ENCODE measurements around the gene DNMT3A.
A peak's percentile ranks its signal among the peaks of the same experiment; 100 is the strongest.
"Not testable (repeated sequence)": the region's sequence is repeated elsewhere in the genome, so short reads cannot be mapped to it uniquely, and the experiment has no call there.

DNMT3A gene

DNA sequence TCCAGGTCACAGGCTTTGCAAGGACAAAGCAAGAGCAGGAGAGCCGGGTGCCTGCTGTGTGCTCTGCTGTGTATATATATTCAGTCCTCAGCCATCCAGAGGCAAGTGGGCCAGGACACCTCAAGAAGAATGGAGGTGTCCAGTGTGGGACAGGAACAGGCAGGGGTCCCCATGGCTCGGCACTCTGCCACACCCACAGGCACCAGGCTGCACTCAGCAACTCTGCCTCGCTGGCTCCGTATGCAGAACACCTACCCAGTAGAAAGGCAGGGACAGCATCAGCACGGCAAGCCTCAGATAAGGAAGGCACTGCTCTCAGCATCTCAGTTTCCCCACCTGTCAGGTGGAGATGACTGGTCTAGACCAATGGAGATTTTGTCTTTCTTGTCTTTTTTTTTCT lies 57.8 kb downstream of the DNMT3A start:
- ATAC-seq (no peak), DNase-seq (no peak)

GRCh38 chr2:25281941-25282340 lies 59.8 kb downstream of the DNMT3A start:
- ATAC-seq, result no peak

DNA sequence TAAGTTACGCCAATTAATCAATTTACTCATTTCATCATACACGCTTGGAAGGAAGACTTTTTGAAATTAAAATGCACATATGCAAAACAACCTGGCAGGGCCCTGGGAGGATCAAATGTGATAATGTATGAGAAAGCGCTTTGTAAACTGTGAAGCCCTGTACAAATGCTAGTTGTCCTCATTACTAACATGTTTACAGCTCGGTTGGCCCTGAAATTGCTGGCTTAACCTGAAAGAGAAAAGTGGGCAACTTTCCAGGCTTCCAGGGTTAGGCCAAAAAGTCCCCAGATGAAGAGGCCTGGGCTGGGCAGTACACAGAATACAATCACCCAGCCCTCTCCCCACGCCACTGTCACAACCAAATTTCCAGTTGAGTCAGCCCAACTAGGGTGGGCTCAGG lies 60.2 kb downstream of the DNMT3A start:
- ATAC-seq (no peak), DNase-seq (no peak)

More at GRCh38 chr2:25281941-25282340, 59.8 kb downstream of the DNMT3A start:
- DNase-seq, result no peak

- no peak for ATAC-seq
- no peak for DNase-seq
Observed at GRCh38 chr2:25280051-25280687, 61.6 kb downstream of the DNMT3A start.

DNA sequence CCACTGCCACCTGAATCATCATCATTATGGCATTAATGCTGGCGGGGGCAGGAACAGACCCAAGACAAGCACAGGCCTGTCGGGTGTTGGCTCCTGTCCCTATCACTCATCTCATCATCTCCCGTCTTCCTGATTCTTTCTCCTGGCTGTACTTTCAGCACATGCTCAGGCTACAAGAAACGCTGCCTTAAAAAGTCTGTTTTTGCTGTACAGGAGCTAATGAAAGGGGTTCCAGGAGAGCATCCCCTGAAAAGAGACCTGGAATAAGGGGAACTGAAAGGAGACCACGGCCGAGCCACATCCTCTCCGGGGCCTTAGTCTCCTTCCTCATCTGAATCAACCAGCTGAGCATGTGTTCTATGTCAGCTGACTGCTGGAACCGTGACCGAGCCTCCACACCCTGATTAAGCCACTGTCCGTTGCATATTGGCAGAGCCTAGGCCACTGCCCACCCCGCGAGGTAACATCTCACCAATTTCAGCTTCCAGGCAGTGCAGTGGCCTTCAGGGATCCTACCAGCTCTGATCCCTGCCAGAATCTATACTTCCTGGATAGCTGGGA lies 62.6 kb downstream of the DNMT3A start:
- ATAC-seq (no peak), DNase-seq (no peak)

DNA sequence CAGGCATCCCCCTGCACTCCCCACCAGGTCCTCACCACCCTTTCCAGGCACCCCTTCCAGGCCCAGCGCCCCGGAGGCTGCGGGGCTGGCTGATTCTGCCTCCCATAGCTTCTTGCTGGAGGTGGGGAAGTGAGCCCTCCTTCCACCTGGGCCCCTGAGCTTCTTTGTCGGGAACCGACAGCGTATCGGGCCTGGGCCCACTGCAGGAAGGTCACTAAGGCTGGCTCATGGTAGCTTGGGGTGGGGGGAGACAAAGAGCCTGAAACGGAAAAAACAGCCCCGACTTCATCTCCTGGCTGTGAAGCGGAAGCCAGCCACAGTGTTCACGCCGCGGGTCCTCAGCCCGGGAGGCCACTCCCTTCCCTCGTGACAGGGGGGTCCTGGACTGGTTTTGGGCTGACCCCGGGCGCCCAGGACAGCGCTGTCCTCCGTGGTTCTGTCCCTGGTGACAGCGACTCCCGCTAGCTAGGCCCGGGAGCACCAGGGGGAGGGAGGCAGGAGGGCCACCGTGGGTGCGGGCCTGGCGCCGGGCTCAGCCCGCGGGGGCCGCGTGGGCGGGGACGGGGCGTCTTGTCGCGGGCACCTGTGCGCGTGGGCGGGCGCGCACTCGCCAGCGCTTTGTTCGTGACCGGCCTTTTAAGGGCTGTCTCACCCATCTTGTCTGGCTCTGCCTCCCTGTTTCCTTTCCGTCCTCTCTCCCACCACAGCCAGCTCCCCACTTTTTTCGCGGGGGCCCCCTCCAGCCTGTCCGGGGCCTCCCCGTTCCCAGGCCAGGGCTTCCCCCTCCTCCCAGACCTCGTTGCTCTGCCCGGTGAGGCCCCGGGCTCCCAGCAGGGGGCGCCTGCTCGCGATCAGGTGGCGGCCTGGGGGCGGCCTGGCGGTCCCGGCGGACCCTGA lies 64.9 kb downstream of the DNMT3A start:
- DNase-seq (peak; percentile 92), ATAC-seq (peak; percentile 73)

DNA sequence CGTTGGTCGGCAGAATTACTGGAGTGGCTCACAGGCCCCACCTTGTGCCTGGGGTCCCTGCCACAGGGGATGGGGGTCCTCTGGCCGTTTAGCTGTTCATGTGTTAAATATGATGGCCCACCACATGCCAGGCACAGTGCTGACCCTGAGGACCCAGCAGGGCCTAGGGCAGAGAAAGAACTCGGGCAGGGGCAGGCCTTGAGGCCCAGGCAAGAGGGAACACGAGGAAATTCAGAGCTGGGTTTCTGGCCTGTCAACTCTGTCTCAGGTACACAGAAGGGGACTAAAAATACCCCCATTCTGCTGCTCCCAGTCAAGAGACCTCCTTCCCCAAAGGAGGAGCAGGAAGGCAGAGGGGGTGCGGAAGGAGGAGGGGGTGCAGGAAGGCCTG lies 66.2 kb downstream of the DNMT3A start:
- DNase-seq (no peak), ATAC-seq (no peak)

DNA sequence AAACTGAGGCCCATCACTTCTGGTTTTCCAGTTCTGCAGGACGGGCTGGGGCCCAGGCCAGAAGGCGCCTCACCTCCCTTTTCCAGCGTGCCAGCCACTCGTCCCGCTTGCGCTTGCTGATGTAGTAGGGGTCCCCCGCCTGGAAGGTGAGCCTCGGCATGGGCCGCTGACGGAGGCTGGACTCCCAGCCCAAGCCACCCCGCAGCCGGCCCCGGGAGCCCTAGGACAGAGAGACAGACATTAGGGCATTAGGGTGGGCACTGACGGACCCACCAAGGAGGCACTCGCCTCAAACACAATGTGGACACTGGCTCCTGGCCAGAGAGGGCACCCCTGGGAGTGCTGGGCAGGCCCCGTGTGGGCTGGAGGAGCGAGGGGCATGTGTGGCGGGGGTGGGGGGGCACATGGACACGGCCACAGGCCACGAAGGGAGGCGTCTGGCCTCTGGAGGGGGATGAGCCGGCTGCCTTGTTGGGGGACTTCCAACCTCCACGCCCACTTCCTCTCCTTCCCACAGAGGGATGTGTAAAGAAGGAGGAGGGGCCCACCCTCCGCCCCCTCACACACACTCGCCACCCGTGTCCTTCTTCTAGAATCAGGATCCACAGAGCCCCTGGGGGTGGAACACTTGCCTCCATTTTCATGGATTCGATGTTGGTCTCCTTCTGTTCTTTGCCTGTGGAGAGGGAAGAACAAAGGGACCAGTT lies 66.7 kb downstream of the DNMT3A start:
- ATAC-seq, result peak; percentile 12
- DNase-seq, result peak; percentile 69

DNA sequence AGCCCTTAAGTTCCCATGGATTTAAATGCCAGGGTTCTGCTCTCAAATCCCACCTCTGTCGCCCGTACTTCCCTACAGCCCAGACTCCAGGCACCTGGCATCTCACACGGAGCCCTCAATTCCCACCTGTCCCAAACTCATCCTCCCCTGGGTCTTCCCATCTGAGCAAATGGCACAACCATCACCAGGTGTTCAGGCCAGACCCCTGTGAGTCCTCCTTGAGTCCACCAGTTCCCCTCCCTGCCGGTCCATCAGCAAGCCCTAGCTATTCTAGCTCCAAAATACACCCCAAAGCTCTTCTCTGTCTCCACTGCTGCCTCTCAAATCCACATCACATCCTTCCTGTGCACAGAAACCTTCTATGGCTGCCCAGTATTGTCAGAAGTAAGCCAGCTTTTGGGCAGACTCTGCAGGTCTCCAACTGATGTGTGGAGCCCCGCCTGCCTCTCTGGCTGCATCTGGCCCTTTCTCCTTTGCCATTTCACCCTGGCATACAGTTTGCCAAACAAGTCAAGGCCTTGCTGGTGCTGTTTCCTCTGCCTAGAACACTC lies 67.7 kb downstream of the DNMT3A start:
- DNase-seq (no peak), ATAC-seq (no peak)

- not testable (repeated sequence) for ATAC-seq, DNase-seq
Observed at GRCh38 chr2:25272705-25273104, 69.0 kb downstream of the DNMT3A start.

DNA sequence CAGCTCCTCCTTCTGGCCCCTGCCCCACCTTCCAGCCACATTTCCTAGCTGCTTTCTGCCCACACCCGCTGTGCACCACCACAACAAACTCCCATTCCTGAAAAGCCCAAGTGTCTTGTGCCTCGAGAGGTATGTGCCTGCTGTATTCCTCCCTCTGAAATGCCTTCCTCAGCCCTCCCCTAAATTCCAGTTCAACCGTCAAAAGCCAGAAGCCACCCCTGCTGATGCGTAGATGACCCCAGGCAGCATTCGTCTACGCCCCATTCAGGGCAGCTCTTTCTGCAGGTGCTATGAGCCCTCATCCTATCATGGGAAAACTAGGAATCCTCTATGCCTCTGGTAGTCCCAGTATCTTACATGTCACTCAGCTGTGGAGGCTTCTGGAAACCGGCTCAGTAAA lies 71.7 kb downstream of the DNMT3A start:
- no peak for ATAC-seq
- no peak for DNase-seq

- DNase-seq (no peak), ATAC-seq (no peak)
Observed at GRCh38 chr2:25269233-25269632, 72.5 kb downstream of the DNMT3A start.

- ATAC-seq, result no peak
- no peak for DNase-seq
Observed at GRCh38 chr2:25268139-25268538, 73.6 kb downstream of the DNMT3A start.

DNA sequence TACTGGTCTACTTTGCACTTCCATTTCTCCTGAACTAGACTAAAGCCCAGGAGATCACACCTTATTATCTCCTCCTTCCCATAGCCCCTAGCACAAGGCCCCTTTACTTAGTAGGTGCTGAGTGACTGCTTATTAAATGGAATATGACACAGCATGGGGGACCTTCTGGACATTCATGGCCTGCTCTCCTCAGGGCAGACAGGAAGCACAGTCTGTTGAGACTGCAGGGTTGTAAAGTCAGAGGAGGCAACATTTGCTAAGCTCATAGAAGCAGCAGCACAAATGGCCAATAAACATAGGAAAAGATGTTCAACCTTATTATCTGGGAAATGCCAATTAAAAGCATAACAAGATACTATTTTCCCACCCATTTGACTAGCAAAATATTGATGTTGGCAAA lies 75.3 kb downstream of the DNMT3A start:
- DNase-seq (no peak), ATAC-seq (no peak)

DNA sequence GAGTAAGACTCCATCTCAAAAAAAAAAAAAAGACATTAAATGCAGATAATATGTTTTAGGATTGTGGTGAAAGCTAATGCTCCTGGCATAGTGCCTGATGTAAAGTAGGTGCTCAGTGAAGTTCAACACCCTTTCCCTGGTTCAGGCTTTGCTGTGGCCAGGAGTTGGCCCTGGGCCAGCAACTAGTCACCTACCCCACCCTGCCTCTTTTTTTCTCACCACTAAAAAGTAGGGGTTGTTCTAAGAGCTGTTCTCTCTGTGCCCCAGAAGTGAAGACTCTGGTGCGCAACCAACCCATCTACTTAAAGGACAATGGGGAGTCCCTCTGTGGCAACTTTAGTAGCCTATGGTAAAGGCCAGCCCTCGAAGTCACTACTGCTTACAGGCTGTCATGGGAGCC lies 75.9 kb downstream of the DNMT3A start:
- peak; percentile 34 for ATAC-seq
- DNase-seq, result no peak

DNA sequence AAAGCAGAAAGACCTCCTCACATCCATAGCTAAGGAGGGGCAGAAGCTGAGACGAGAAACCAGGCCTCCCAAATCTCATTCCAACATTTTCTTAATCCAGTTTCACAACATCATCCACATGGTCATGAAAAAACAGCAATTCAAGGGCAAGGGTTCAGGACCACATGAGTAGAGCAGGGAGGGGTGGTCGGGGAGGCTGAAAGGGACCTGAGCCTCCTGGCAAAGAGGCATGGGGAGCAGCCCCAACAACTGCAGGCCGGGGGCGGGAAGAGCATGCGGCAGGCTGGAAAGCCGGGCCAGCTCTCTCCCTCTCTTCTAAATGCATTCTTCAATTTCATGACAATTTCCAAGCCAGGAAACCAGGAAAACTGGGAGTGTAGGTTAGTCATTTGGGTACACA lies 76.7 kb downstream of the DNMT3A start:
- ATAC-seq (no peak), DNase-seq (no peak)

DNA sequence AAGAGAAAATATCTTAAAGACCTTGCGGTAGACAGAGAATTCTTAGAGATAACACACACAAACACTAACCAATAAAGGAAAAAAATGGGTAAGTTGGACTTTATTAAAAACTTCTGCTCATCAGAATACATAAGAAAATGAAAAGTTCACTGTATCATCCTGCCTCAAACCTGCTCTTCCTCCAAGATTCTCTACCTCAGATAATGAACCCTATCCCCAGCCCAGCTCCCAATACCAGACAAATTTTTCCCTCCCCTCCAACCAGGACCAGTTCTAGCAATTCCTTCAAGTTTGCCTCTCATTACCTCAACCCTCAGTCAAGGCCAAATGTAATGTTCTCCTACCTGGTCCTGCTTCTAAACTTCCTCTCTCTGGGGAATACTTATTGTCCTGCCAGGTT lies 79.4 kb downstream of the DNMT3A start:
- DNase-seq (no peak), ATAC-seq (no peak)

DNA sequence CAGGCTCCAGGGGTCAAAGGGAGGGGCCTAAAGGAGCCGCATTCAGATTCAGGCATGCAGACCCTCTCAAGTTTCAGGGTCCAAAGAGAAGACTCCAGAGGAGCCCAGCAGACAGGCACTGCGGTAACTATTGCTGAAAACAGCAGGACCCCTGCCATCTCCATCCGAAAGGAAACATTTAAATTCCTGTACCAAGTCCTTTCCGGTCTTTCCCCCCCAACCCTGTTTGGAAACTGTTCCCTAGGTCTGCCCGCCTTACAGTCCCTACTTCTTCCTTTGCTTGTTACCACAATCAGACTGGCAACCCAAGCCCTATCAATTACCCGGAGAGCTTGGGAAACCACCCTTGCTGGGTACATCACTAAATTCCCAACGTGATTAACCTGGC lies 82.0 kb downstream of the DNMT3A start:
- DNase-seq (no peak), ATAC-seq (no peak)

DNA sequence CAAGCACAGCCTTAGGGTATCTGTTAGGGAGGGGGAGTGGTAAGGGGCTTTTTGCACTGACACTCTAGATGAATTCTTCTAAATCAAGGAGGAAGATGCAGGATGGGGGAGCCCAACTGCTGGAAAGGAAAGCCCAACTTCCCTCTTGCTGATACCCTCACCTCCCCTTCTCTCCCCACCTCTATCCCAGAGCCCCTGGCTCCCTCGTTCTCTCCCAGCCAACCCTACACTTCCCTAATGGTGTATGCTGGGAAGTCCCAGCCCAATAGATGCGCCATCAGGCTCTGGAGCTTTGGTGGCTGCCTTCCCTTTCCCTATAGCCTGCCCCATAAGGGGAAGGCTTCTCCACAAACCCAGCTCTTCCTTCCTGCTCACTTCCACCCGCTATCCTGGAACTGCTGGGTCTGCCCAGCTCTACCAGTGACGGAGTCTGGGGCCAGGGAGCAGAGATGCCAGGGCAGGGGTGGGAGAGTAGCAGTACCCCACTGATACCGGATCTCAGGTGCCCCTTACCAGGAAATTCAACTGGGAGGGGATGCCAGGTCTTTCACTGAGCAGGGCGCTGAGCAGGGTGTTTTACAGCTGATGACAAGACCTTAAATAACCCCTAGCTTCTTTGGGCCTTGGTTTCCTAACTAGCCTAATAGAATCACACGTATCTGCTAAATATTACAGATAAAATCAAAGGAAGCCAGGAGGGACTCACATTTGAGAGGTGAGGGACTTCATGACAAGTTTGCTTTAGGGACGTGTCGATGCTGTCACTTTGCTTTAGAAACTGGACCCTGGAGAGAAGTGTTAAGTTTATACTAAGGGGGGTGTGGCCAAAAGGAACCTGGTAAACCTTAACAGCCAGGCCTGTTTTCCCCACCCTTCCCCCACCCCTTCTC lies 82.6 kb downstream of the DNMT3A start:
- ATAC-seq (no peak), DNase-seq (no peak)

DNA sequence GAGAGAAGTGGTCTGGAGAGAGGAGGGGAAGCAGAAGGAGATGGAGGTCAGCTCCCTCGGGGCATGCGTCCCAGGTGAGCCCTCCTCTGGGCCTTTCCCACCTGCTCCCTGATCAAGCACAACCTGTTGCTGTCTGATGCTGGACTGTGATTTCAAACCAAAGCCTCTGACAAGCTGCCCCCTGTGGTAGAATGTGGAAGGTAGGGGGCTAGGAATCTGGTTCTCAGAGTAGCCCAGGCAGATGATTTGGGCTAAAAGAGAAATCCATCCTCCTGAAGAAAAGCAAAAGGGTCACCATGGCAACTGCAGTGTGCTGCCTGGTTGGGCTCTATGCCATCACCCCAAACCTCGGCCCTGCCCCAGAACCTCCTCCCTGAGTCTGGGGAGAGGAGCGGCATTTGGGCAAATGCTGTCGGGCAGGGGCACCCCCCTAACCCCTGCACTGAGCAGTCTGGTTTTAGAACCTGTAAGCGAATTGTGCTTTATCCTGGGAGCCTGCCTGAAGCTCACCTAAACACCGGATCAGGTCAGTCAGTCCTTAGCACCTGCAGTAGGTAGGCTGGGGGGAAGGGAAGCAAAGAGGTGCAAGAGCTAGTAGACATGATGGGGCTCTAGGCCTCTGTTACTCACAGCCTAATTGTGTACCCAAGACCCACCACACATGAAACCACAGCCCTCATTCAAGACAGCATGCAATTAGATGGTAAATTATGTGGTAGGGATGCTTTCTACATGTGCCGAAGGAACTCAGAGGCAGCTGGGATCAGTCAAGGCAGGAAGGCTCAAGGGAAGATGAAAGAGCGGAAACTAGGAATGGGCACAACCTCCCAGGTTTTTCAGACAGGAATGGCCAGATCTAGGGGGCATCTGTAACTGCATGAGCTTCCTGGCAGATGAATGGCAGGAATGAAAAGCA lies 83.5 kb downstream of the DNMT3A start:
- peak; percentile 10 for ATAC-seq
- no peak for DNase-seq
